IPS-20b (cell line): ENCODE data around the gene FXYD2.

Experiments
- H3K27ac ChIP-seq: one replicate; pipeline ENCODE4 v1.5.1; 2013; ENCODE audit warnings: low read length
- H3K27me3 ChIP-seq: 2 replicates; pipeline ENCODE4 v1.6.1; 2013; ENCODE audit warnings: mild to moderate bottlenecking, low read length, inconsistent platforms; ENCODE audit not compliant: insufficient read depth
- H3K36me3 ChIP-seq: 2 replicates; pipeline ENCODE4 v1.6.1; 2013; ENCODE audit warnings: low read depth, mild to moderate bottlenecking, inconsistent platforms, low read length, moderate library complexity; ENCODE audit not compliant: insufficient read depth
- H3K4me1 ChIP-seq: 2 replicates; pipeline ENCODE4 v1.6.1; 2013; ENCODE audit warnings: mild to moderate bottlenecking, control low read depth, inconsistent platforms, low read length, moderate library complexity; ENCODE audit not compliant: insufficient read depth
- H3K4me3 ChIP-seq: 2 replicates; pipeline ENCODE4 v1.5.1; 2013; ENCODE audit warnings: mild to moderate bottlenecking, low read length, inconsistent platforms
- H3K9ac ChIP-seq: 2 replicates; pipeline ENCODE4 v1.6.1; 2013; ENCODE audit warnings: low read depth, mild to moderate bottlenecking, inconsistent platforms, low read length, moderate library complexity
- H3K9me3 ChIP-seq: 2 replicates; pipeline ENCODE4 v1.6.1; 2013; ENCODE audit warnings: mild to moderate bottlenecking, low read depth, low read length, inconsistent platforms; ENCODE audit not compliant: insufficient read depth

Gene FXYD2

DNA sequence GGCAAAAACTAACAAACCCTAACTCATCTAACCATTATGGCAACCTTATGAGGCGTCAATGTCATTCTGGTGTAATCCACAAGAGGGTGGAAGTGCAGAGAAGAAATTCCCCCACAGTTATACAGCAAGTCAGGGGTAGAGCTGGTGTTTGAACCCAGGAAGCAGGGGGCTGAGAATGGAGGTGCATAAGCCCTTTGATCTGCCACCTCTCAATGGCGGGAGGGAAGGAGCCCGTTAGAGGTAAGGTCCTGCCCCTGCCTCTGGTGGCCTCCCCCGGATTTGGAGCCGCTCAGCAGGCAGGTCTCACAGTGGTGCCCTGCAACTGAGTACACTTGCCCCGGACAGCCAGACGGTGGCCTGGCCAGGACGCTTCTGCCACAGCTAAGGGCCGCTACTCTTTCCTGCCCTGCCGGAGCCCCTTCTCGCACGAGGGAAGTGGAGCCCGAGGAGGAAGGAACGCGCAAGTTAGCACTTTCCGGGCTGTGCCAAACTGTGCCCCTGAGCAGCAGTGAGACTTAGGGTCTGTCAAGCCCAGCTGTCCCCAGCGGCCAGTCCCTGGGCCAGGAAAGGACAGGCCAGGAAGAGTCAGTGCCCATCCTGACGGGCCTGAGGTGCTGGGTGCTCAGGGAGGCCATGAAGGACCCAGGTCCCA lies 1.1 kb downstream of the FXYD2 start:
- Histone ChIP-seq H3K9me3 (no peaks in the 10 kb centered on the region), H3K27me3 (no peaks in the 10 kb centered on the region), H3K4me1 (peaks cover 10% of the 10 kb centered on the region), H3K27ac (no peak overlapping the region), H3K9ac (no peak overlapping the region), H3K4me3 (no peak overlapping the region), H3K36me3 (no peaks in the 10 kb centered on the region)

DNA sequence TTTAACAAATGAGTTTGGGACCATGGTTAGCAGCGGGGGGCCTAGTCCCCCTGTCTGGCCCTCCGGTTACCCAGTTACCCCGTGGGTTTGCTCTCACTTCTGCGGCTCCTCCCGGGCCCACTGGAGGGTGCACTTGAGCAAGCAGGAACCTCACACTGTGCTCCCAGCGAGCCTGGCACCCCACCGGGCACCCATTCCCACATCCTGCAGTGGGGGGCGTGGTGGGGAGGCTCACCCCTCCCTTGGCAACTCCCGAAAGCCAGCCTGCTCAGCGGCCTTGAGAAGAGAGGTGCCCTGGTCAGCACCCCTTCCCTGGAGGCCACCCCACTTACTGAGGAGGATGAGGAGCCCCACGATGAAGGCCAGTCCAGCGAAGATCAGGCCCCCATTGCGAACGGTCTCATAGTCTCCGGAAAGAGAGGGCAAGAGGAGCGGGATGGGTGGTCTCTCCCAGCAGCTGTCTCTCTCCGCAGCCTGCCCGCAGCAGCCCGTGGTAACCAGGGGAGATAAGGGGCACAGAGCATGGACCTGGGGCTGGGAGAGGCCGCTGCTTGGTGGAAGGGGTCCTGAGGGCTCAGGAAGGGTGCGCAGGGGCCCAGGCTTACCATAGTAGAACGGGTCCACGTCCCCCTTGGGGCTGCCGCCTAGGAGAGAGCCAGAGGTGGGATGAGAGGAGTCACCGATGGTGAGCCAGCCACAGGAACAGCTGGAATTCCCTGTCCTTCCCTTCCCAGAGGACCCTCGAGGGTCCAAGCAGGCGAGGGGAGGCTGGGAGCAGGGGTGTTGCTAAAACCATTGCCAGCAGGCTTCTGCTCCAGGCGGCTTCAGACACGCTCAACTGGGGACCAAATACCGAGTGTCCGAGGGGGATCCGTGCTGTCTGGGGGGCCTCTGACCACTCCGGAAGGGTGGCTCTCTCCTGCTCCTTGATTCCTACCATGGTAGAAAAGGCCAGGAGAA lies 2.2 kb downstream of the FXYD2 start:
- Histone ChIP-seq H3K27me3 (no peaks in the 10 kb centered on the region; the same call in 1 of the 2 replicates), H3K9ac (no peak overlapping the region), H3K4me1 (peaks cover 11% of the 10 kb centered on the region), H3K36me3 (no peaks in the 10 kb centered on the region), H3K4me3 (no peak overlapping the region), H3K9me3 (no peaks in the 10 kb centered on the region), H3K27ac (no peak overlapping the region)

DNA sequence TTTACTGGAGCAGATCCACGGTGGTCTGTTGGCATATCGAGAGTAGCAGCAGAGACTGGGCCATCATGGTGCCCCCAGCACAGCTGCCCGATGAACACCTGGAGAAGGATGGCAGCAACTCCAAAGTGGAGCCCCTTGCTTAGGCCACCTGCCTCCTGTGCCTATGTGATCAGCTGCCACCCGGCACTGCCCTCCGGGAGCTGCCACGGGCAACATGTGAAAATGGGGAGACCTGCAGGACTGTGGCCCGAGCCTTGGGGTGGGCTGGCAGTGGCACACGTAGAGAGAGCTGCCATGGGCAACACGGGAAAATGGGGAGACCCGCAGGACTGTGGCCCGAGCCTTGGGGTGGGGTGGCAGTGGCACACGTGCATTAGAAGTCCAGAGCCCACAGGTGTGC lies 3.1 kb downstream of the FXYD2 start:
- no peaks in the 10 kb centered on the region for H3K9me3 ChIP-seq
- H3K4me1 ChIP-seq: peaks cover 16% of the 10 kb centered on the region
- H3K4me3 ChIP-seq: no peak overlapping the region
- H3K36me3 ChIP-seq: no peaks in the 10 kb centered on the region
- H3K27ac ChIP-seq: no peak overlapping the region
- peaks cover 6% of the 10 kb centered on the region; the same call in 1 of the 2 replicates for H3K27me3 ChIP-seq
- no peak overlapping the region for H3K9ac ChIP-seq

DNA sequence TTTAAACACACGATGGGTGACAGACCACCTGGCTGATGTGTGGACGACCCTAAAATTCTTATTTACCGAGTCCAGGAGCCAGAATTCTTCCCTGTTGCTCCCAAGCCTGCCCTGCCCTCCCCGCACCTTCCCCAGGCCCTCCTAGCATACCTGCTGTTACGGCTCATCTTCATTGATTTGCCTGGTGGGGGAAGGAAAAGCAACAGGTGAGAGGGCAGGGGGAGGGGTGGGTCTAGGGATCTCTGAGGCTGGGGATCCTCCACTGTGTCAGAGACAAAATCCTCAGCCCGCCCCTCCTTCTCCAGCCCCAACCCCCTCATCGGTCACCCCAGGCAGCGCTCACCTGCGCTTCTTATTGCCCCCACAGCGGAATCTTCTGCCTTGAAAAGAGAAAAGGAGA lies 4.0 kb downstream of the FXYD2 start:
- Histone ChIP-seq H3K27me3 (peaks cover 6% of the 10 kb centered on the region; the same call in 1 of the 2 replicates), H3K9me3 (no peaks in the 10 kb centered on the region), H3K27ac (no peak overlapping the region), H3K9ac (no peak overlapping the region), H3K4me1 (peaks cover 21% of the 10 kb centered on the region), H3K36me3 (no peaks in the 10 kb centered on the region), H3K4me3 (no peak overlapping the region)

DNA sequence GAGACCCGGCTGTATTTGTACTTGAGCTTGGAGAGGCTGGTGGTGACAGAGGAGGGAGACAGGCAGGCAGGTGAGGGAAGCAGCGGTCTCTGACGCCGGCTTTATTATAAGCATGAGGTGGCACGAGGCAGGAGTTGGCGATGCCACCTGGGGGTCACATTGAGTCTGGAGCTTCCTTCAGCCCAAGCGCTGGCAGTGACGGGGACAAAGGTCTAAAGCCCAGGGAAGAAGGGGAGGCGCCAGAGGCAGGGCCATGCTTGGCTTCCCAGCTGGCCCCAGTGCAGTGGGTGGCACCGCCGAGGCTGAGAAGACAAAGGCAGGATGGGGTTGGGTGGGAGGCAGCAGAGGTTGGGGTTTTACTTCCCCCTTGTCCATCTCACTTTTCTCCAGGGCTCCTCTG lies 4.5 kb downstream of the FXYD2 start:
- Histone ChIP-seq H3K36me3 (no peaks in the 10 kb centered on the region), H3K9me3 (no peaks in the 10 kb centered on the region), H3K9ac (no peak overlapping the region), H3K27me3 (peaks cover 6% of the 10 kb centered on the region; the same call in 1 of the 2 replicates), H3K27ac (no peak overlapping the region), H3K4me1 (peaks cover 23% of the 10 kb centered on the region), H3K4me3 (no peak overlapping the region)

DNA sequence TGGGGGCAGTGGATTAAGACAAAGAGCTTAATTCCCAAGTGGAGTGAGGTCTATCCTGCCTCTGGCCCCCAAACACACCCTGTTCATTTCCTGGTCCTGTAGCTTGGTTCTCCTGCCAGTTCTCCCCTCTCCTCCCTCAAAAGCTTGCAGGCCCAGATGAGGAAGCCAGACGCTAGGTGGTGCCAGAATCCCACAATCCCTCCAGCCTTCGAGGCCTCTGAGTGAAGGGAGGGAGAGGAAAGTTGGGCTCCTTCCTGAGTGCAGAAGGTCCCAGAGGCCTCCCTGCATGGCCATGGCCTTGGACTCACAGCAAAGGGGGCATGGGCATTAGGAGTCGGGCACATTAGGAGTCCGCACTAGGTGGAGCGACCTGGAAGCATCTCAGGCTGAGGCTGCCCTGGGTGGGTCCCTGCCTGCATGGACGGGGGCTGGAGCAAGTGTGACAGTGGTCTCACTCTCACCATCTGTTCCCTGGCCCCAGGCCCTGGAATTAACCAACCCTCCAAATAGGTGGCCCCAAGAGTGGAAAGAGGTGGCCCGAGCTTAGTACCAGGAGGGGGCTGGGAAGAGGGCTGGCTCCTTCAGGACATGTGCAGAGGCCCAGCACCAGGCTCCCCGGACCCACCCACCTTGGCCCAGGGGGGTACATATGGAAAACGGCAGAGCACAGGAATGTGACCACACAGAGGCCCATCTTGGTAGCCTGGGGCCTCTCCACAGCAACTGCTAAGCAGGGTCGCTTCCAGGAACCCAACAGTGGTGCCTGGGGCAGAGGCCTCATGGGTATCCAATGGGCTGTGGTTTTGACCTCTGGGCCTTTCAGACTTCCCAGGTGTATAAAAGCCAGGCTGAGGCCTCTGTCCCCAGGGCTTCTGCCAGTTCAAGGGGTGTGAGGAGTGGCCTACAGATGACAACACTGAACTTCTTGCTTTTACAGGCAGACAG lies 5.2 kb downstream of the FXYD2 start:
- Histone ChIP-seq H3K4me3 (no peak overlapping the region), H3K9me3 (no peaks in the 10 kb centered on the region), H3K36me3 (no peaks in the 10 kb centered on the region), H3K9ac (no peak overlapping the region), H3K4me1 (peaks cover 24% of the 10 kb centered on the region), H3K27me3 (peaks cover 6% of the 10 kb centered on the region; the same call in 1 of the 2 replicates), H3K27ac (no peak overlapping the region)

DNA sequence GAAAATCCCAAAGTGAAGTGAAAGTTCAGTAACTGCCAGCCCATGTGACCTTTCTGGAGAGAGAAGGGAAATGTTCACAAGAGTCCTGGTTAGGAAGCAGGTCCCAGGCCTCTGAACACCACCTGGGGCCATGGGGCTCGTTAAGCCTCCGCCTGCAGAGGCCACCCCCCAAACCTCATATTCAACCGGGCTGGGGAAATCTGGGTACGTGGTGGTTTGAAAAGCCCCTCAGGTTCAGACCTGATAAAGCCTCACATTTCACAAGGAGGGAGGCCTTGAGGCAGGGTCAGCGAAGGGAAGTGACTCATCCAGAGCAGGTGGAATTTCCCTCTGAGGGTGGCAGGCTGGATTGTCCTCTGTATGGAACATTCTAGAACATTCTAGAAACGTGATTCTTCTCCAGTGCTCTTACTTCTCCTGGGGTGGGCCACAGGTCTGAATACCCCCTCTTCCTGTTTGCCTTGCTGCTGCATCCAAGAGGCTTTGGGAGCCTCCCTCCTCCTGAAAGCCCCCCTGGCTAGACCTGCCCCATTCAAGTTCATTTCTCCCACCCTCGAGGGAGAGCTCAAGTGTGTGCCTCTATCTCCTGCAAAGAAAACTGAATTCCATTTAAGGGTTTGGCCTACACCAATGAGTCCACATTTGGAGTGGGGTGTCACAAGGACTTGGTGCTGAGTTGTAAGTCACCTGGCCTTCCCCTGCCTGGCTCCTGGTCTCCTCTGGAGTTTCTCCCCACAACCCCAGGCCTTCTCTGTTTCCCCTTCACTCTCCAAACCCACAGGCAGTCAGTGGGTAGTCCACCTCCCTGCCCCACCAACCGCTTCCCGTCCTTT lies 6.3 kb downstream of the FXYD2 start:
- Histone ChIP-seq H3K9ac (no peak overlapping the region), H3K4me1 (peaks cover 22% of the 10 kb centered on the region), H3K27ac (no peak overlapping the region), H3K9me3 (no peaks in the 10 kb centered on the region), H3K36me3 (no peaks in the 10 kb centered on the region), H3K4me3 (0 out of 2 replicates have a peak overlapping the region, but pooled peaks have one; percentile 55), H3K27me3 (peaks cover 6% of the 10 kb centered on the region; the same call in 1 of the 2 replicates)

GRCh38 chr11:117817368-117818040 lies 7.0 kb downstream of the FXYD2 start:
- H3K27me3 ChIP-seq: peaks cover 6% of the 10 kb centered on the region; the same call in 1 of the 2 replicates
- peak overlapping the region; percentile 37; the same call in 1 of the 2 replicates for H3K9ac ChIP-seq
- no peak overlapping the region for H3K27ac ChIP-seq
- no peaks in the 10 kb centered on the region for H3K9me3 ChIP-seq
- peak overlapping the region; percentile 55; the same call in 1 of the 2 replicates for H3K4me3 ChIP-seq
- peaks cover 22% of the 10 kb centered on the region for H3K4me1 ChIP-seq
- no peaks in the 10 kb centered on the region for H3K36me3 ChIP-seq

- Histone ChIP-seq H3K9ac (peak overlapping the region; percentile 37; the same call in 1 of the 2 replicates), H3K4me1 (peaks cover 22% of the 10 kb centered on the region), H3K27ac (no peak overlapping the region)
Observed at GRCh38 chr11:117816846-117817367, 7.6 kb downstream of the FXYD2 start.

GRCh38 chr11:117816151-117816741 lies 8.3 kb downstream of the FXYD2 start:
- peaks cover 22% of the 10 kb centered on the region for H3K4me1 ChIP-seq
- peaks cover 6% of the 10 kb centered on the region; the same call in 1 of the 2 replicates for H3K27me3 ChIP-seq
- H3K36me3 ChIP-seq: no peaks in the 10 kb centered on the region
- no peak overlapping the region for H3K9ac ChIP-seq
- no peak overlapping the region for H3K27ac ChIP-seq
- no peaks in the 10 kb centered on the region for H3K9me3 ChIP-seq
- no peak overlapping the region for H3K4me3 ChIP-seq

More at GRCh38 chr11:117816846-117817367, 7.6 kb downstream of the FXYD2 start:
- Histone ChIP-seq H3K9me3 (no peaks in the 10 kb centered on the region), H3K4me3 (peak overlapping the region; percentile 55; the same call in 1 of the 2 replicates), H3K27me3 (peaks cover 6% of the 10 kb centered on the region; the same call in 1 of the 2 replicates), H3K36me3 (no peaks in the 10 kb centered on the region)
